GM12801 (cell line): Measurements from ENCODE around the gene FOXP3.

Experiments
- CTCF ChIP-seq: IDR thresholded peaks from one replicate; pipeline ENCODE4 v1.5.1; 2011; ENCODE audit warnings: control low read depth; ENCODE audit not compliant: insufficient read length; ENCODE audit errors: extremely low read depth

Gene FOXP3

GRCh38 chrX:49292400-49293362, 28.2 kb upstream of the FOXP3 start:
- TF ChIP-seq CTCF = no peak

- no peak for TF ChIP-seq CTCF
Measured at GRCh38 chrX:49291615-49292337, 27.3 kb upstream of the FOXP3 start.

GRCh38 chrX:49290215-49290614, 25.7 kb upstream of the FOXP3 start:
- no peak for TF ChIP-seq CTCF

- no peak for TF ChIP-seq CTCF
Measured at GRCh38 chrX:49287665-49288064, 23.2 kb upstream of the FOXP3 start.

GRCh38 chrX:49286581-49286980, 22.1 kb upstream of the FOXP3 start:
- no peak for TF ChIP-seq CTCF

GRCh38 chrX:49286136-49286535, 21.6 kb upstream of the FOXP3 start:
- no peak for TF ChIP-seq CTCF

GRCh38 chrX:49284212-49284611, 19.7 kb upstream of the FOXP3 start:
- TF ChIP-seq CTCF = no peak
